Colonic mucosa (tissue), 4 donors: ENCODE results near the gene ARSJ. TPM values are rescaled to one million over a fixed set of nuclear protein-coding genes. Genes with fewer than 3 reads are reported as not detected.

Experiments
- DNase-seq: peaks from one replicate; pipeline ENCODE4 v3.0.0-alpha.2; 2020
- H3K27ac ChIP-seq: fragments of 200-600 bp; one replicate; pipeline ENCODE4 v1.8.0; 2021
- H3K27me3 ChIP-seq: fragments of 200-600 bp; one replicate; pipeline ENCODE4 v1.8.0; 2021
- H3K36me3 ChIP-seq: fragments of 200-600 bp; one replicate; pipeline ENCODE4 v1.8.0; 2021
- H3K4me1 ChIP-seq: fragments of 200-600 bp; one replicate; pipeline ENCODE4 v1.8.0; 2021; ENCODE audit warnings: mild to moderate bottlenecking
- H3K4me3 ChIP-seq: fragments of 200-600 bp; one replicate; pipeline ENCODE4 v1.8.0; 2021
- H3K9ac ChIP-seq, 2 donors: one replicate each; pipeline ENCODE4 v1.7.0; 2013; ENCODE audit warnings: control low read depth in 2 of 2, low read depth in 2 of 2, low read length in 2 of 2
- H3K9me3 ChIP-seq: fragments of 200-600 bp; one replicate; pipeline ENCODE4 v1.8.0; 2021
- intact Hi-C: fragments of 100-400 bp; cut with DNase I; formaldehyde crosslinking; loops from one replicate; pipeline ENCODE4 v1.14.1; 2022
- total RNA-seq, 2 donors: library from RNA; stranded (reverse); fragmentation: NEBNext Ultra II Directional in 1 of 2; extraction: Animal tissue kit (Norgen Biotek cat#: 25700) in 1 of 2; gene quantifications; one replicate each; pipeline ENCODE4 v1.2.1, GENCODE V29; 2021
- TF ChIP-seq, protein P1 (sequence below): fragments of 200-600 bp; IDR thresholded peaks from one replicate; pipeline ENCODE4 v1.8.0; 2022; ENCODE audit warnings: antibody characterized with exemption, mild to moderate bottlenecking
- donor health status: healthy.
- donor health status: DM: no; HTN: no; CAD: no.
- donor health status: DM: no; HTN: no; CAD: no.

ARSJ gene
- total RNA-seq, result 1 to 10 TPM; 4.7 to 8.4 TPM

DNA sequence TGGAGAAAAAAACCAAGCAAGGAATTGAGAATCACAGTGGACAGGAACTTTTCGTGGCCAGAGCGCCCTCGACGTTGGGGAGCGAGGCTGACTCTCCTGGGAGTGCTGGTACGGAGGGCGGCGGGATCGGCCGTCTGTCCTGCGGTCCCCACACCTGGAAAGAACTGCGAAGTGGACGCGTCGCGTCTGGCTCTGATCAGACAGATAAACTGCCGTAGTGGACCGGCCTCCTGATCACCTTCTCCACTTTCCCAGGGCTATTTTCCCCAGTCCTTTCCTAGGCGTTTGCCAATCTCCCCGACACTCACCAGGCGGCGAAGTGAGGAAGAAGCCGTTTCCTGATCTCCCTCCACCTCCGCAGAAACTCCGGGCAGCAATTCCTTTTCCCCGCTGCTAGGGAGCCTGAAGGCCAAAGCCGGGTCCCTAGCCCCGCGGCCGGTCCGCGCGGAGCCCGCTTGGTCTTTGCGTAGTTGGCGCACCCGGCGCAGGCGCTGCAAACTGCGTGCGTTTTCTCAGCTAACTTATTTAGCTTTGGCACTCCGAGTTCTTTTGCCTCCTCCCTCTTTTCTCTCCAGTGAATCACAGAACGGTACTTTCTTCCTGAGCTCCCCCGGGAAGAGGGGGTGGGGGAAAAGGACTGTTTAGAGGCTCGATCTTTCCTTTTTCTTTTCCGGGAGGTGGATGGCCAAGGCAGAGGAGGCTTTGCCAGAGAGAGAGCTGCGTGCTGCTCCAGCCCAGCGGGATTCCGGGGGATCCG is at the start of gene ARSJ:
Gene ARSJ (minus strand): TSS at position 500 of the 757 bp plus-strand sequence. CDS start 813 bp downstream, outside the sequence.
- Histone ChIP-seq H3K27me3 (no peaks in the 10 kb centered on the region), H3K27ac (peak within 1 kb of the TSS; percentile 71), H3K36me3 (no peaks in the 10 kb centered on the region), H3K9me3 (no peaks in the 10 kb centered on the region), H3K9ac (peak within 1 kb of the TSS; percentile 57 to 79), H3K4me3 (peak within 1 kb of the TSS; percentile 68), H3K4me1 (no peaks in the 10 kb centered on the region)
- peak; percentile 63 for DNase-seq
- intact Hi-C loops, result no loop called here
- TF ChIP-seq, protein P1, sequence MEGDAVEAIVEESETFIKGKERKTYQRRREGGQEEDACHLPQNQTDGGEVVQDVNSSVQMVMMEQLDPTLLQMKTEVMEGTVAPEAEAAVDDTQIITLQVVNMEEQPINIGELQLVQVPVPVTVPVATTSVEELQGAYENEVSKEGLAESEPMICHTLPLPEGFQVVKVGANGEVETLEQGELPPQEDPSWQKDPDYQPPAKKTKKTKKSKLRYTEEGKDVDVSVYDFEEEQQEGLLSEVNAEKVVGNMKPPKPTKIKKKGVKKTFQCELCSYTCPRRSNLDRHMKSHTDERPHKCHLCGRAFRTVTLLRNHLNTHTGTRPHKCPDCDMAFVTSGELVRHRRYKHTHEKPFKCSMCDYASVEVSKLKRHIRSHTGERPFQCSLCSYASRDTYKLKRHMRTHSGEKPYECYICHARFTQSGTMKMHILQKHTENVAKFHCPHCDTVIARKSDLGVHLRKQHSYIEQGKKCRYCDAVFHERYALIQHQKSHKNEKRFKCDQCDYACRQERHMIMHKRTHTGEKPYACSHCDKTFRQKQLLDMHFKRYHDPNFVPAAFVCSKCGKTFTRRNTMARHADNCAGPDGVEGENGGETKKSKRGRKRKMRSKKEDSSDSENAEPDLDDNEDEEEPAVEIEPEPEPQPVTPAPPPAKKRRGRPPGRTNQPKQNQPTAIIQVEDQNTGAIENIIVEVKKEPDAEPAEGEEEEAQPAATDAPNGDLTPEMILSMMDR, result no peak

DNA sequence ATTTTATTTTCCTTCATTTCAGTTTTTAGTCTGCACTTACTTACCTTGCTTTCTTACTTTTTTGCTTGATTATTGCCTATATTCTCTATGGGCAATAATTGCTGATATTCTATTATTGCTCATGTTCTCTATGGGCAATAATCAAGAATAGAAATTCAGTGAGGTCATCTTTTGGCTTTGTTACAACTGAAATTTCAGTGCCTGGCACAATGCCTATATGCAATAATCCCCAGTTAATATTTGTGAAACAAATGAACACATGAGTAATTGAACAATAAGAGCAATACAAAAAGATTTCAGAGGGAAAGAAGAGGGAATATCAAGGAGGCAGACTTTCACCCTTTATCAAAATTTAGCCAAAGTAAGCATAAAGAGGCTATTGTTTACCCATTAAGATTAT is 48.6 kb upstream of the ARSJ start:
- no peak overlapping the region for H3K27ac ChIP-seq
- H3K27me3 ChIP-seq, result no peaks in the 10 kb centered on the region
- no peaks in the 10 kb centered on the region for H3K36me3 ChIP-seq
- TF ChIP-seq, protein P1, result no peak
- DNase-seq, result no peak
- intact Hi-C loops, result no loop called here
- no peak overlapping the region for H3K4me3 ChIP-seq
- no peaks in the 10 kb centered on the region for H3K9me3 ChIP-seq
- no peaks in the 10 kb centered on the region for H3K4me1 ChIP-seq
- no peak overlapping the region for H3K9ac ChIP-seq

DNA sequence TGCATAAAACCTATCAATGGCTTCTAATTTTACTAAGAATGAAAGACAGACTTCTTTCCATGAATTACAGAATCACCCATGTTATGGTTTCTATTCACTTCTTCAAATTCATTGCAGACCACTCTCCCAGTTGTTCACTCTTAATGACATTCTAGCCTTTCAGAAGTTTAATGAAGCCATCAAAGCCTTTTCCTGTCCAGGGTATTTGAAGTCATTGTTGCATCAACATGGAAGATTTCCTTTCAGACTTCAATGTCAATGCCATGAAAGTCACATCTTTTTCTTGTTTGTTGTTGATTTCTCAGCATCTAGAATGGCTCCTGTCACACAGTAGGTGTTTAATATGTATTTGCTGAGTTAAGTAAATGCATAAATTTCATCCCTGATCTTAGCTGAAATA is 48.1 kb upstream of the ARSJ start:
- DNase-seq, result no peak
- H3K9ac ChIP-seq, result no peak overlapping the region

DNA sequence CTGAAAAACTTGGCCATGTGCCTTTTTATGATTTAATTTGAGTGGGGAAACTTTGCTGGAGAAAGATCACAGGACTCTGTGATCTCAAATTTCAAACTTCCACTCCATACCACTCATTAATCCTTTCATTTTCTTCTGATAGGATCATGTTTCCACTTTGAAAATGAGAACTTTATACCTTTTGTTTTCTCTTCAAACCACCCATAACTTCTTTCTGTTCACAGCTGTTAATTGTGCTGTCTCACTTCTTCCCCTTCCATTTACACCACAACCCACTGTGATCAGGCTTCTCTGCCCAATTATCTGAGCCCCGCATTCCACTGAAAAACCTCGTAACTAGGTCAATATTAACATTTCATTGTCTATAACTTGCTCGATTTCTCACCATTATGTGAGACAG is 47.0 kb upstream of the ARSJ start:
- TF ChIP-seq, protein P1, result no peak
- no peak overlapping the region for H3K9ac ChIP-seq
- intact Hi-C loops, result no loop called here

More for the DNA sequence above, 48.1 kb upstream of the ARSJ start:
- H3K4me1 ChIP-seq, result no peaks in the 10 kb centered on the region
- intact Hi-C loops, result no loop called here
- TF ChIP-seq, protein P1, result no peak
- H3K36me3 ChIP-seq, result no peaks in the 10 kb centered on the region
- no peaks in the 10 kb centered on the region for H3K27me3 ChIP-seq
- no peaks in the 10 kb centered on the region for H3K9me3 ChIP-seq
- H3K27ac ChIP-seq, result no peak overlapping the region
- no peak overlapping the region for H3K4me3 ChIP-seq

DNA sequence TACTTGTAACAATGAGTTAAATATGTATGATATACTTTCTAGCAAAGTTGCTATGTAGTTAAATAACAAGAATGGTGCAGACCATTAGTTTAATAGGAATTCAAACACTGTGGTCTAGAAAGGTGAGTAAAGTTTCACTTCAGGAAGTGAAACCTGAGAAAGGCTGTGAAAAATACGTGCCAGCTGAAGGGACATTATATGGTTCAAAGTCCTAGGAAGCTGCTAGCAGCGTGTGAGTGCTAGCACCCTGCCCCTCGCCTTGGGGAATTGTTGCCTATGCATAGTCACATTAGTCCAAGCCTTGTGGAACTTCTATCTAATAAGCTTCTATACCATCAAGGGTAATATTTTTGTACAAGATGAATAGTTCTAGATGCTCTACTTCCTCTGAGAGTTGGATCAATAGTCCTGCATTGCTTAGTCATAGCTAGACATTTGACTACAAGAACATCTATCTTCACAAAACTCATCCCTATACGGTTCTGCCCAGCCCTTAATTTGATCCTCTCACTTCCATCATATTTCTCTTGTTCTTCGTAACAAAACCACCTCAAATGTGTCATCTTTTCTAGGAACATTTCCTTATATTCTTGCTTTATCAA is 45.8 kb upstream of the ARSJ start:
- Histone ChIP-seq H3K9ac (no peak overlapping the region), H3K4me3 (no peak overlapping the region), H3K9me3 (no peaks in the 10 kb centered on the region), H3K4me1 (no peaks in the 10 kb centered on the region), H3K27ac (no peak overlapping the region), H3K27me3 (no peaks in the 10 kb centered on the region), H3K36me3 (no peaks in the 10 kb centered on the region)
- peak; percentile 69 for DNase-seq
- intact Hi-C loops, result no loop called here
- TF ChIP-seq, protein P1, result no peak

More for the DNA sequence above, 47.0 kb upstream of the ARSJ start:
- Histone ChIP-seq H3K9me3 (no peaks in the 10 kb centered on the region), H3K4me1 (no peaks in the 10 kb centered on the region), H3K27me3 (no peaks in the 10 kb centered on the region), H3K36me3 (no peaks in the 10 kb centered on the region), H3K4me3 (no peak overlapping the region), H3K27ac (no peak overlapping the region)
- DNase-seq, result no peak
